Heart left ventricle (tissue), 16 donors: ENCODE measurements around the gene GALNT9. TPM values are rescaled to one million over a fixed set of nuclear protein-coding genes. Genes with fewer than 3 reads are reported as not detected.
A peak's percentile ranks its signal among the peaks of the same experiment; 100 is the strongest.

Source experiments
- ATAC-seq, 4 donors: fragments of 200-7000 bp; cut with Tn5 transposase; one replicate each; pipeline ENCODE4 v1.9.1; 2020 to 2022; ENCODE audit warnings: moderate library complexity in 4 of 4, mild to moderate bottlenecking in 3 of 4, moderate number of reproducible peaks in 1 of 4
- DNase-seq, 5 donors: peaks; one replicate each; pipeline ENCODE4 v3.0.0-alpha.2; 2020
- H3K27ac ChIP-seq, 12 donors: fragments of 200-600 bp; sonication (generic) in 4 of 12; one replicate each; pipeline versions ENCODE4 v1.5.0 to v1.8.0; 2016 to 2022; ENCODE audit warnings: mild to moderate bottlenecking in 2 of 12
- H3K27me3 ChIP-seq, 9 donors: fragments of 200-600 bp; sonication (generic) in 2 of 9; one replicate each; pipeline versions ENCODE4 v1.5.1 to v1.8.0; 2016 to 2022; ENCODE audit warnings: mild to moderate bottlenecking in 3 of 9
- H3K36me3 ChIP-seq, 9 donors: fragments of 200-600 bp; sonication (generic) in 2 of 9; one replicate each; pipeline versions ENCODE4 v1.5.0 to v1.8.0; 2018 to 2022; ENCODE audit warnings: mild to moderate bottlenecking in 2 of 9
- H3K4me1 ChIP-seq, 12 donors: fragments of 200-600 bp; sonication (generic) in 4 of 12; one replicate each; pipeline versions ENCODE4 v1.5.0 to v1.8.0; 2016 to 2022; ENCODE audit warnings: mild to moderate bottlenecking in 3 of 12
- H3K4me3 ChIP-seq, 12 donors: fragments of 200-600 bp; sonication (generic) in 4 of 12; one replicate each; pipeline versions ENCODE4 v1.5.0 to v1.8.0; 2017 to 2022; ENCODE audit warnings: mild to moderate bottlenecking in 9 of 12, moderate library complexity in 4 of 12
- H3K9me3 ChIP-seq, 12 donors: fragments of 200-600 bp; sonication (generic) in 4 of 12; one replicate each; pipeline versions ENCODE4 v1.5.0 to v1.8.0; 2016 to 2022; ENCODE audit warnings: mild to moderate bottlenecking in 1 of 12
- CTCF ChIP-seq, 12 donors: fragments of 200-600 bp; sonication (generic) in 4 of 12; IDR thresholded peaks; one replicate each; pipeline versions ENCODE4 v1.5.0 to v1.8.0; 2018 to 2022; ENCODE audit warnings: antibody characterized with exemption in 12 of 12, mild to moderate bottlenecking in 5 of 12
- POLR2A ChIP-seq, 2 donors: fragments of 450-650 bp; IDR thresholded peaks; one replicate each; pipeline ENCODE4 v1.6.1; 2017; ENCODE audit warnings: antibody characterized with exemption in 2 of 2, mild to moderate bottlenecking in 2 of 2, moderate library complexity in 2 of 2
- WGBS, 4 donors: extraction: QIAGEN DNeasy Blood & Tissue Kit in 2 of 4; methylation state at CpG; one replicate each; pipeline versions ENCODE4 v1.1.5 to v1.1.7; 2013 to 2018; 5-methylcytosine and 5-hydroxymethylcytosine counted together
- intact Hi-C, 10 donors: fragments of 100-400 bp; cut with DNase I; formaldehyde crosslinking; loops; one replicate each; pipeline versions ENCODE4 v1.11.1 to v1.14.2; 2022
- polyA plus RNA-seq, 2 donors: library from polyadenylated mRNA; stranded (reverse); fragments of 200-250 nt; gene quantifications; one replicate each; pipeline ENCODE4 v1.2.3, GENCODE V29; 2013
- total RNA-seq, 9 donors: library from RNA; depleted of rRNA in 2 of 9; stranded (reverse); fragments of >200 nt in 2 of 9; fragmentation: NEBNext Ultra II Directional in 3 of 9; extraction: Animal tissue kit (Norgen Biotek cat#: 25700) in 3 of 9; gene quantifications; one replicate each; pipeline versions ENCODE4 v1.1.0 to v1.2.4, GENCODE V29; 2016 to 2023
- donor health status: ischemic (EF 13 %, LVEDD 7.1; RV severe dilation, severe dysfunction).
- donor health status: healthy with polysubstance abuse.
- donor health status: DM: no; HTN: yes; CAD: no.
- donor health status: DM: no; HTN: no; CAD: no.
- donor health status: ischemic (EF 25% LVEDD 6.9; RV normal size, moderate dysfunction).
- donor health status: ischemic (EF 25% LVEDD 5.7; RV mildly dilated, moderate dysfunction).
- donor health status: healthy.
- donor health status: DM: yes; HTN: yes; CAD: no.
- donor health status: ischemic (EF 35%, LVEDD 5.7; RV mildly dilated, moderate dysfunction).
- donor health status: nonischemic (EF 11% LVEDD 7.7; RV severe dilation, severe dysfunction).
- donor health status: DM: yes; HTN: yes; CAD: no.
- donor health status: PGD.
- donor health status: ischemic (EF 29% LVEDD 5.4; RV normal size, mild dysfunction).
- donor health status: nonischemic (EF 23%, LVEDD 6.1; RV moderate dilation, normal function).

GALNT9 gene
- total and polyA plus RNA-seq, 11 donors = 10.3 TPM; not detected in 10

- WGBS, 4 donors = 88 to 95% (median 92%) methylated on average over 1 of the region's 1 CpG
- ATAC-seq = no peak
- H3K4me1 ChIP-seq = no peaks in the 10 kb centered on the region
- TF ChIP-seq POLR2A (IDR thresholded peaks at IDR 0.05) (no peak), CTCF (IDR thresholded peaks at IDR 0.05) (no peak)
- H3K27ac ChIP-seq = no peak overlapping the region
- no peak for DNase-seq
- peaks cover 0 to 29% (median 11%) of the 10 kb centered on the region in 12 donors for H3K9me3 ChIP-seq
- H3K4me3 ChIP-seq = no peak overlapping the region
- peaks cover 0 to 24% (median 3%) of the 10 kb centered on the region in 9 donors for H3K27me3 ChIP-seq
- H3K36me3 ChIP-seq = no peaks in the 10 kb centered on the region
- intact Hi-C loops = no loop called here
Measured at GRCh38 chr12:132313182-132313581, 16.2 kb downstream of the GALNT9 start.

GRCh38 chr12:132312516-132312915 lies 16.9 kb downstream of the GALNT9 start:
- intact Hi-C loops = no loop called here
- TF ChIP-seq POLR2A (IDR thresholded peaks at IDR 0.05) (no peak), CTCF (IDR thresholded peaks at IDR 0.05) (no peak)
- Histone ChIP-seq H3K27me3 (peaks cover 0 to 20% (median 0%) of the 10 kb centered on the region in 9 donors), H3K4me3 (no peak overlapping the region), H3K9me3 (peaks cover 0 to 29% (median 11%) of the 10 kb centered on the region in 12 donors), H3K27ac (no peak overlapping the region), H3K4me1 (no peaks in the 10 kb centered on the region), H3K36me3 (no peaks in the 10 kb centered on the region)
- ATAC-seq (no peak), DNase-seq (peak in 1 of 5 donors; percentile 40)
- WGBS, 4 donors = 81 to 86% (median 85%) methylated on average over 5 to 6 of the region's 6 CpGs

GRCh38 chr12:132311201-132311915 lies 18.0 kb downstream of the GALNT9 start:
- Histone ChIP-seq H3K27ac (no peak overlapping the region), H3K9me3 (peaks cover 0 to 29% (median 11%) of the 10 kb centered on the region in 12 donors), H3K4me3 (no peak overlapping the region), H3K4me1 (no peaks in the 10 kb centered on the region), H3K27me3 (peaks cover 0 to 12% (median 0%) of the 10 kb centered on the region in 9 donors), H3K36me3 (no peaks in the 10 kb centered on the region)
- intact Hi-C loops = no loop called here
- WGBS, 4 donors = 79 to 86% (median 83%) methylated on average over 17 of the region's 17 CpGs
- peak in 1 of 5 donors; percentile 29 for DNase-seq
- ATAC-seq = no peak
- no peak for TF ChIP-seq CTCF (IDR thresholded peaks at IDR 0.05)
- no peak for TF ChIP-seq POLR2A (IDR thresholded peaks at IDR 0.05)

GRCh38 chr12:132310181-132311040 lies 19.0 kb downstream of the GALNT9 start:
- peaks cover 0 to 29% (median 11%) of the 10 kb centered on the region in 12 donors for H3K9me3 ChIP-seq
- no peak for ATAC-seq
- 53 to 59% (median 57%) methylated on average over 32 to 33 of the region's 33 CpGs for WGBS, 4 donors
- TF ChIP-seq CTCF (IDR thresholded peaks at IDR 0.05) (no peak), POLR2A (IDR thresholded peaks at IDR 0.05) (no peak)
- no peak overlapping the region for H3K4me3 ChIP-seq
- no peaks in the 10 kb centered on the region for H3K36me3 ChIP-seq
- no peak overlapping the region for H3K27ac ChIP-seq
- intact Hi-C loops = no loop called here
- no peaks in the 10 kb centered on the region for H3K4me1 ChIP-seq
- DNase-seq = peak in 1 of 5 donors; percentile 54
- H3K27me3 ChIP-seq = peaks cover 0 to 4% (median 0%) of the 10 kb centered on the region in 9 donors
